K562 (cell line): ENCODE data around the gene CNTN5. TPM values are rescaled to one million over a fixed set of nuclear protein-coding genes. Genes with fewer than 3 reads are reported as not detected.

Experiments used
- BRF1 ChIP-seq: IDR thresholded peaks from 3 replicates; pipeline ENCODE4 v1.6.1; 2011; ENCODE audit warnings: borderline replicate concordance, mild to moderate bottlenecking; ENCODE audit not compliant: insufficient read length; ENCODE audit errors: extremely low read depth
- ELK3 ChIP-seq: fragments of 450-650 bp; formaldehyde crosslinking; IDR thresholded peaks from 2 replicates; pipeline ENCODE4 v1.4.0; 2020; ENCODE audit warnings: mild to moderate bottlenecking
- FOXA1 ChIP-seq: fragments of 450-650 bp; IDR thresholded peaks from 2 replicates; pipeline ENCODE4 v1.6.1; 2016; ENCODE audit warnings: mild to moderate bottlenecking, borderline replicate concordance
- MIER1 ChIP-seq: fragments of 450-650 bp; IDR thresholded peaks from 2 replicates; pipeline ENCODE4 v1.6.1; 2016; ENCODE audit warnings: antibody characterized with exemption, mild to moderate bottlenecking, low read depth
- PRDM10 ChIP-seq: fragments of 450-650 bp; IDR thresholded peaks from 2 replicates; pipeline ENCODE4 v1.6.1; 2018; ENCODE audit not compliant: partially characterized antibody
- RBM22 ChIP-seq: fragments of 200-400 bp; formaldehyde crosslinking; IDR thresholded peaks from 2 replicates; pipeline ENCODE4 v1.6.1; 2018; ENCODE audit warnings: low read length, low read depth; ENCODE audit not compliant: poor library complexity, severe bottlenecking
- ZBTB40 ChIP-seq, 2 experiments: fragments of 450-650 bp in 1 of 2; sonication (generic) in 1 of 2; formaldehyde crosslinking in 1 of 2; IDR thresholded peaks; 2 replicates each; pipeline versions ENCODE4 v1.7.1 to v1.9.0; 2016 to 2022; ENCODE audit warnings: inconsistent platforms in 1 of 2, mild to moderate bottlenecking in 1 of 2, missing genetic modification reagents in 1 of 2
- ZKSCAN8 ChIP-seq: fragments of 200-800 bp; sonication (Bioruptor generic); IDR thresholded peaks from 2 replicates; pipeline ENCODE4 v1.6.1; 2016; ENCODE audit warnings: missing genetic modification characterization, missing compliant biosample characterization
- ZNF77 ChIP-seq: fragments of 250-450 bp; sonication (Bioruptor Pico); IDR thresholded peaks from 2 replicates; pipeline ENCODE4 v1.5.0; 2020
- ZNF79 ChIP-seq: fragments of 250-450 bp; sonication (Bioruptor Pico); IDR thresholded peaks from 2 replicates; pipeline ENCODE4 v1.4.0; 2020; ENCODE audit warnings: low read depth, mild to moderate bottlenecking, moderate library complexity
- polyA plus RNA-seq, 8 experiments: library from polyadenylated mRNA; depleted of rRNA in 4 of 8; stranded (reverse) in 5 of 8; unstranded in 3 of 8; fragments of >200 nt; fragmentation: Nextera tagmentation in 2 of 8; fragmentation: Illumina TruSeq in 1 of 8; extraction: Ambion mirVana in 2 of 8; extraction: Trizol in 1 of 8; gene quantifications; 2 replicates each; pipeline versions ENCODE4 v1.2.1 to v1.2.3, GENCODE V29; 2011 to 2014; ENCODE audit warnings: inconsistent platforms in 1 of 8, missing spikeins in 1 of 8
- total RNA-seq, 7 experiments: library from RNA; depleted of rRNA in 6 of 7; stranded (reverse); fragments of >200 nt in 6 of 7; fragmentation: Illumina TruSeq in 2 of 7; extraction: Trizol in 2 of 7; gene quantifications; 2 replicates each; pipeline versions ENCODE4 v1.2.1 to v1.2.3, GENCODE V29; 2011 to 2021; ENCODE audit warnings: low replicate concordance in 1 of 7
- TF ChIP-seq, protein P1 (sequence below): fragments of 250-450 bp; sonication (Bioruptor Pico); IDR thresholded peaks from 2 replicates; pipeline ENCODE4 v1.6.1; 2021; ENCODE audit warnings: mild to moderate bottlenecking

The CNTN5 gene
- total and polyA plus RNA-seq, 9 of the 15 experiments (the other 6 are each of a cell fraction or from before 2014, with no cell fraction given): 0.03 TPM; not detected in 8

DNA sequence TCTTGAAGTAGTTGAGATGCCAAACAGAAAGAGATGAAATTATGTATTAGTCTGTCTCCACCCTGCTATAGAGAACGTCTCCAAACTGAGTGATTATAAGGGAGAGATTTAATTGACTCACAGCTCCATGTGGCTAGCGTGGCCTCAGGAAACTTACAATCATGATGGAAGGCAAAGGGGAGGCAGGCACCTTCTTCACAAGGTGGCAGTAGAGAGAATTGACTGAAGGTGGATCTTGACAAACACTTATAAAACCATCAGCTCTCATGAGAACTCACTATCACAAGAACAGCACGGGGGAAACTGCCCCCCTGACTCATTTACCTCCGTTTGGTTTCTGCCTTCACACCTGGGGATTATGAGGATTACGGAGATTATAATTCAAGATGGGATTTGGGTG, 794.0 kb downstream of the CNTN5 start (continued):
- TF ChIP-seq ZBTB40 (IDR thresholded peaks at IDR 0.05): no peak
- no peak for TF ChIP-seq ZBTB40 (CRISPR knock-in tag; IDR thresholded peaks at IDR 0.05)
- TF ChIP-seq ELK3 (CRISPR knock-in tag): no peak
- no peak for TF ChIP-seq BRF1
- TF ChIP-seq PRDM10: no peak
- TF ChIP-seq FOXA1: no peak
- TF ChIP-seq ZNF79 (CRISPR knock-in tag): no peak
- TF ChIP-seq MIER1: no peak
- TF ChIP-seq ZKSCAN8 (CRISPR knock-in tag): no peak
- no peak for TF ChIP-seq RBM22
- TF ChIP-seq, protein P1, sequence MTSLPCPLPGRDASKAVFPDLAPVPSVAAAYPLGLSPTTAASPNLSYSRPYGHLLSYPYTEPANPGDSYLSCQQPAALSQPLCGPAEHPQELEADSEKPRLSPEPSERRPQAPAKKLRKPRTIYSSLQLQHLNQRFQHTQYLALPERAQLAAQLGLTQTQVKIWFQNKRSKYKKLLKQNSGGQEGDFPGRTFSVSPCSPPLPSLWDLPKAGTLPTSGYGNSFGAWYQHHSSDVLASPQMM: no peak
- TF ChIP-seq ZNF77: no peak
